Measurements from ENCODE around the gene NUMB.

NUMB gene

GRCh38 chr14:73225496-73225895, 232.8 kb downstream of the NUMB start:
- DNase-seq = no peak
